Neuronal stem cell (in vitro differentiated cells): ENCODE results near the gene FER.

ENCODE experiments used
- DNase-seq: peaks from one replicate; pipeline ENCODE4 v3.0.0-alpha.2; 2013; ENCODE audit warnings: low spot score
- H2AFZ ChIP-seq: one replicate; pipeline ENCODE4 v1.6.1; 2013; ENCODE audit warnings: mild to moderate bottlenecking, low read length, inconsistent platforms
- H2AK5ac ChIP-seq: 2 replicates; pipeline ENCODE4 v1.6.1; 2013; ENCODE audit warnings: low read depth, mild to moderate bottlenecking, inconsistent platforms, low read length, moderate library complexity, mixed read lengths
- H2BK120ac ChIP-seq: 2 replicates; pipeline ENCODE4 v1.6.1; 2013; ENCODE audit warnings: low read depth, mild to moderate bottlenecking, inconsistent platforms, low read length, moderate library complexity, mixed read lengths
- H2BK12ac ChIP-seq: one replicate; pipeline ENCODE4 v1.6.1; 2013; ENCODE audit warnings: low read length, inconsistent platforms
- H2BK15ac ChIP-seq: 2 replicates; pipeline ENCODE4 v1.6.1; 2013; ENCODE audit warnings: mild to moderate bottlenecking, low read length, inconsistent platforms, mixed read lengths
- H2BK5ac ChIP-seq: one replicate; pipeline ENCODE4 v1.6.1; 2013; ENCODE audit warnings: inconsistent platforms, mild to moderate bottlenecking, low read length, moderate library complexity
- H3K14ac ChIP-seq: one replicate; pipeline ENCODE4 v1.6.1; 2013; ENCODE audit warnings: low read length, inconsistent platforms
- H3K18ac ChIP-seq: 2 replicates; pipeline ENCODE4 v1.6.1; 2013; ENCODE audit warnings: low read length, inconsistent platforms
- H3K23ac ChIP-seq: 2 replicates; pipeline ENCODE4 v1.6.1; 2013; ENCODE audit warnings: low read depth, mild to moderate bottlenecking, mixed read lengths, low read length, inconsistent platforms; ENCODE audit not compliant: poor library complexity
- H3K27ac ChIP-seq: replicated peaks from 3 replicates; pipeline ENCODE4 v1.5.1; 2013; ENCODE audit warnings: low read length, inconsistent platforms
- H3K27me3 ChIP-seq, 3 experiments: 2 replicates each; pipeline ENCODE4 v1.6.1; 2013; ENCODE audit warnings: low read length in 3 of 3, mild to moderate bottlenecking in 2 of 3, inconsistent platforms in 1 of 3, low read depth in 1 of 3, mixed read lengths in 1 of 3, moderate library complexity in 1 of 3; ENCODE audit not compliant: control insufficient read depth in 3 of 3, insufficient read depth in 3 of 3
- H3K36me3 ChIP-seq, 2 donors: replicated peaks in 1 of 2; 2 replicates each; pipeline ENCODE4 v1.6.1; 2013; ENCODE audit warnings: low read length in 2 of 2; ENCODE audit not compliant: control insufficient read depth in 2 of 2, insufficient read depth in 2 of 2
- H3K4ac ChIP-seq: 2 replicates; pipeline ENCODE4 v1.6.1; 2013; ENCODE audit warnings: inconsistent platforms, mild to moderate bottlenecking, low read length, moderate library complexity
- H3K4me1 ChIP-seq, 2 donors: 1 replicate in 1 of 2; 2 replicates in 1 of 2; pipeline ENCODE4 v1.6.1; 2013; ENCODE audit warnings: low read length in 2 of 2, low read depth in 1 of 2; ENCODE audit not compliant: control insufficient read depth in 2 of 2, insufficient read depth in 1 of 2
- H3K4me2 ChIP-seq: one replicate; pipeline ENCODE4 v1.6.1; 2013; ENCODE audit warnings: mild to moderate bottlenecking, low read length, inconsistent platforms; ENCODE audit not compliant: insufficient read depth, poor library complexity, severe bottlenecking
- H3K4me3 ChIP-seq, 2 donors: 2 replicates each; pipeline ENCODE4 v1.5.1; 2013; ENCODE audit warnings: low read length in 2 of 2, mild to moderate bottlenecking in 2 of 2, inconsistent platforms in 1 of 2, moderate library complexity in 1 of 2
- H3K79me1 ChIP-seq: one replicate; pipeline ENCODE4 v1.6.1; 2013; ENCODE audit warnings: low read depth, mild to moderate bottlenecking, inconsistent platforms, low read length, moderate library complexity
- H3K9ac ChIP-seq: one replicate; pipeline ENCODE4 v1.6.1; 2013; ENCODE audit warnings: mild to moderate bottlenecking, low read depth, low read length, inconsistent platforms; ENCODE audit not compliant: poor library complexity
- H3K9me3 ChIP-seq, 2 donors: replicated peaks in 1 of 2; 2 replicates each; pipeline versions ENCODE3 to v1.6.1; 2013; ENCODE audit warnings: low read length in 2 of 2, mild to moderate bottlenecking in 2 of 2, inconsistent platforms in 1 of 2, low read depth in 1 of 2, mixed read lengths in 1 of 2, moderate library complexity in 1 of 2; ENCODE audit not compliant: control insufficient read depth in 2 of 2, insufficient read depth in 1 of 2
- H4K8ac ChIP-seq: one replicate; pipeline ENCODE4 v1.6.1; 2013; ENCODE audit warnings: low read depth, mild to moderate bottlenecking, inconsistent platforms, low read length, moderate library complexity
- H4K91ac ChIP-seq: one replicate; pipeline ENCODE4 v1.6.1; 2013; ENCODE audit warnings: low read length, low read depth, mild to moderate bottlenecking, inconsistent platforms; ENCODE audit not compliant: poor library complexity
- WGBS, 2 donors: extraction: QIAGEN DNeasy Blood & Tissue Kit; methylation state at CpG; one replicate each; pipeline ENCODE4 v1.1.7; 2013; ENCODE audit warnings: missing lambda C conversion rate in 2 of 2, mixed read lengths in 1 of 2; ENCODE audit not compliant: insufficient read length in 2 of 2, insufficient replicate concordance in 1 of 2; ENCODE audit errors: extremely low coverage in 2 of 2; 5-methylcytosine and 5-hydroxymethylcytosine counted together

FER gene

GRCh38 chr5:109195667-109196066, 448.0 kb downstream of the FER start:
- WGBS, 2 donors: no CpG with 5 or more reads among the region's 2 CpGs
- no peak overlapping the region for H2AK5ac ChIP-seq
- H3K14ac ChIP-seq: no peak overlapping the region
- no peak overlapping the region for H3K4me2 ChIP-seq
- no peaks in the 10 kb centered on the region for H3K79me1 ChIP-seq
- no peak for DNase-seq
- no peak overlapping the region for H2AFZ ChIP-seq
- H2BK5ac ChIP-seq: no peak overlapping the region
- no peak overlapping the region for H3K18ac ChIP-seq
- H3K9me3 ChIP-seq: no peaks in the 10 kb centered on the region
- no peak overlapping the region for H4K8ac ChIP-seq
- no peak overlapping the region for H2BK120ac ChIP-seq
- H3K23ac ChIP-seq: no peak overlapping the region
- no peaks in the 10 kb centered on the region for H3K36me3 ChIP-seq
- H3K27me3 ChIP-seq: no peaks in the 10 kb centered on the region
- no peak overlapping the region for H2BK12ac ChIP-seq
- H3K27ac ChIP-seq: no peak overlapping the region
- H4K91ac ChIP-seq: no peak overlapping the region
- H3K4me1 ChIP-seq: peaks cover 6% of the 10 kb centered on the region in 2 donors
- no peak overlapping the region for H3K9ac ChIP-seq
- H3K4me3 ChIP-seq: no peak overlapping the region
- H3K4ac ChIP-seq: no peak overlapping the region
- H2BK15ac ChIP-seq: no peak overlapping the region

- no peak for DNase-seq
- H3K27ac ChIP-seq: no peak overlapping the region
- H4K91ac ChIP-seq: no peak overlapping the region
- H2BK5ac ChIP-seq: no peak overlapping the region
- no peak overlapping the region for H3K4ac ChIP-seq
- H3K9ac ChIP-seq: no peak overlapping the region
- no peaks in the 10 kb centered on the region for H3K27me3 ChIP-seq
- H3K14ac ChIP-seq: no peak overlapping the region
- H2BK12ac ChIP-seq: no peak overlapping the region
- WGBS, 2 donors: no CpG with 5 or more reads among the region's 2 CpGs
- H2AK5ac ChIP-seq: no peak overlapping the region
- no peaks in the 10 kb centered on the region for H3K79me1 ChIP-seq
- H3K4me2 ChIP-seq: no peak overlapping the region
- no peak overlapping the region for H3K4me3 ChIP-seq
- H3K36me3 ChIP-seq: no peaks in the 10 kb centered on the region
- H3K4me1 ChIP-seq: peaks cover 6% of the 10 kb centered on the region in 2 donors
- no peak overlapping the region for H3K18ac ChIP-seq
- no peak overlapping the region for H4K8ac ChIP-seq
- no peak overlapping the region for H2BK120ac ChIP-seq
- H3K23ac ChIP-seq: no peak overlapping the region
- H2AFZ ChIP-seq: no peak overlapping the region
- H3K9me3 ChIP-seq: no peaks in the 10 kb centered on the region
- no peak overlapping the region for H2BK15ac ChIP-seq
Observed at GRCh38 chr5:109196087-109196822, 448.6 kb downstream of the FER start.

GRCh38 chr5:109196823-109197160, 449.1 kb downstream of the FER start:
- Histone ChIP-seq H3K27me3 (no peaks in the 10 kb centered on the region), H3K9ac (no peak overlapping the region), H2AFZ (no peak overlapping the region), H3K14ac (no peak overlapping the region), H3K36me3 (no peaks in the 10 kb centered on the region), H4K8ac (no peak overlapping the region), H3K4me1 (peaks cover 5 to 6% of the 10 kb centered on the region in 2 donors), H2BK120ac (no peak overlapping the region), H3K9me3 (no peaks in the 10 kb centered on the region), H3K4me2 (no peak overlapping the region), H4K91ac (no peak overlapping the region), H3K79me1 (no peaks in the 10 kb centered on the region), H2BK15ac (no peak overlapping the region), H3K27ac (no peak overlapping the region), H2BK5ac (no peak overlapping the region), H3K23ac (no peak overlapping the region), H2AK5ac (no peak overlapping the region), H3K18ac (no peak overlapping the region), H2BK12ac (no peak overlapping the region), H3K4me3 (no peak overlapping the region), H3K4ac (no peak overlapping the region)
- DNase-seq: no peak
- no CpG with 5 or more reads among the region's 2 CpGs for WGBS, 2 donors

- Histone ChIP-seq H3K27me3 (no peaks in the 10 kb centered on the region), H3K27ac (no peak overlapping the region), H3K9me3 (no peaks in the 10 kb centered on the region), H3K4ac (no peak overlapping the region), H2AK5ac (no peak overlapping the region), H2BK12ac (no peak overlapping the region), H3K9ac (no peak overlapping the region), H2AFZ (no peak overlapping the region), H3K4me2 (no peak overlapping the region), H3K18ac (no peak overlapping the region), H3K4me3 (no peak overlapping the region), H4K91ac (no peak overlapping the region), H4K8ac (no peak overlapping the region), H3K79me1 (no peaks in the 10 kb centered on the region), H3K4me1 (no peaks in the 10 kb centered on the region), H3K14ac (no peak overlapping the region), H2BK120ac (no peak overlapping the region), H2BK15ac (no peak overlapping the region), H3K23ac (no peak overlapping the region), H2BK5ac (no peak overlapping the region), H3K36me3 (no peaks in the 10 kb centered on the region)
- no CpG with 5 or more reads among the region's 2 CpGs for WGBS, 2 donors
- DNase-seq: no peak
Observed at GRCh38 chr5:109199289-109199688, 451.6 kb downstream of the FER start.
